ENCODE data around the gene FALEC.
A peak's percentile ranks its signal among the peaks of the same experiment; 100 is the strongest.

Gene FALEC

DNA sequence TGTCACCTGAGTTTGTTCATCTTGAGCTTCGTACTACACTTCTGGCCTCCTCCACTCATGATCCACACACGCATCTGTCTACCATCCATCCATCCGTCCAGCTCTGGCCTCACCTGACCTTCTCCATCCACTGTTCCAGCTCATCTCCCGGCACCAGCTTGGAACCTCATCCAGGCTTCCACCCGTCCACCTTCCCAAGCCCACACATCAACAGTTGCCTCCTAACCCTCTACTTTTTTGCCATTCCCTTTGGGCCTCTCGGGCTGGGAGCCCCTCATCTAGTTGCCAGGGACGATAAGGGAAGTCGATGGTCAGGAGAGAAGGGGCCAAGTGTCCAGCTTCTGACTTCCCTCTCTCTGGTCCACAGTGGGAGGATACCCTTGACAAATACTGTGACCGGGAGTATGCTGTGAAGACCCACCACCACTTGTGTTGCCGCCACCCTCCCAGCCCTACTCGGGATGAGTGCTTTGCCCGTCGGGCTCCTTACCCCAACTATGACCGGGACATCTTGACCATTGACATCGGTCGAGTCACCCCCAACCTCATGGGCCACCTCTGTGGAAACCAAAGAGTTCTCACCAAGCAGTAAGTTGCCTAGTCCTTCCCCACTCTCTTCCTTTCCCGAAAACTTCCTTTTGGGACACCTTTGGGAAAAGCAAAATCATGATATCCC lies 3.4 kb upstream of the FALEC start:
- peaks cover 0 to 7% of the 10 kb centered on the region in 2 donors for H3K36me3 ChIP-seq (ENCODE audit: control insufficient read depth in 1 of 2, insufficient read depth in 2 of 2, low read length in 2 of 2)
- no peak overlapping the region for H3K4me3 ChIP-seq (ENCODE audit: low read depth in 1 of 2, low read length in 2 of 2)
- H3K27ac ChIP-seq (ENCODE audit: low read length): no peak overlapping the region

GRCh38 chr1:150512846-150513245 lies 2.7 kb upstream of the FALEC start:
- no peak overlapping the region for H3K27ac ChIP-seq (ENCODE audit: low read length)
- H3K9me3 ChIP-seq (ENCODE audit: control insufficient read depth in 1 of 2, low read length in 2 of 2): no peaks in the 10 kb centered on the region
- H3K36me3 ChIP-seq (ENCODE audit: control insufficient read depth in 1 of 2, insufficient read depth in 2 of 2, low read length in 2 of 2): peaks cover 0 to 7% of the 10 kb centered on the region in 2 donors
- H3K27me3 ChIP-seq (ENCODE audit: low read depth, low read length): no peaks in the 10 kb centered on the region
- peaks cover 8 to 16% of the 10 kb centered on the region in 2 donors for H3K4me1 ChIP-seq (ENCODE audit: control insufficient read depth in 1 of 2, insufficient read depth in 2 of 2, low read length in 2 of 2)
- no peak overlapping the region for H3K4me3 ChIP-seq (ENCODE audit: low read depth in 1 of 2, low read length in 2 of 2)

More for the DNA sequence above, 3.4 kb upstream of the FALEC start:
- peaks cover 12 to 16% of the 10 kb centered on the region in 2 donors for H3K4me1 ChIP-seq (ENCODE audit: control insufficient read depth in 1 of 2, insufficient read depth in 2 of 2, low read length in 2 of 2)
- no peaks in the 10 kb centered on the region for H3K27me3 ChIP-seq (ENCODE audit: low read depth, low read length)
- no peaks in the 10 kb centered on the region for H3K9me3 ChIP-seq (ENCODE audit: control insufficient read depth in 1 of 2, low read length in 2 of 2)

- no peaks in the 10 kb centered on the region for H3K9me3 ChIP-seq (ENCODE audit: control insufficient read depth in 1 of 2, low read length in 2 of 2)
- H3K36me3 ChIP-seq (ENCODE audit: control insufficient read depth in 1 of 2, insufficient read depth in 2 of 2, low read length in 2 of 2): peaks cover 0 to 7% of the 10 kb centered on the region in 2 donors
- H3K27me3 ChIP-seq (ENCODE audit: low read depth, low read length): no peaks in the 10 kb centered on the region
- no peak overlapping the region for H3K4me3 ChIP-seq (ENCODE audit: low read depth in 1 of 2, low read length in 2 of 2)
- H3K27ac ChIP-seq (ENCODE audit: low read length): no peak overlapping the region
- peaks cover 6 to 12% of the 10 kb centered on the region in 2 donors for H3K4me1 ChIP-seq (ENCODE audit: control insufficient read depth in 1 of 2, insufficient read depth in 2 of 2, low read length in 2 of 2)
Measured at GRCh38 chr1:150513351-150513791, 2.2 kb upstream of the FALEC start.

- no peak overlapping the region for H3K27ac ChIP-seq (ENCODE audit: low read length)
- H3K36me3 ChIP-seq (ENCODE audit: control insufficient read depth in 1 of 2, insufficient read depth in 2 of 2, low read length in 2 of 2): peaks cover 0 to 7% of the 10 kb centered on the region in 2 donors
- no peaks in the 10 kb centered on the region for H3K27me3 ChIP-seq (ENCODE audit: low read depth, low read length)
- H3K4me1 ChIP-seq (ENCODE audit: control insufficient read depth in 1 of 2, insufficient read depth in 2 of 2, low read length in 2 of 2): peaks cover 6 to 12% of the 10 kb centered on the region in 2 donors
- H3K9me3 ChIP-seq (ENCODE audit: control insufficient read depth in 1 of 2, low read length in 2 of 2): no peaks in the 10 kb centered on the region
- no peak overlapping the region for H3K4me3 ChIP-seq (ENCODE audit: low read depth in 1 of 2, low read length in 2 of 2)
Measured at GRCh38 chr1:150514260-150514659, 1.3 kb upstream of the FALEC start.

DNA sequence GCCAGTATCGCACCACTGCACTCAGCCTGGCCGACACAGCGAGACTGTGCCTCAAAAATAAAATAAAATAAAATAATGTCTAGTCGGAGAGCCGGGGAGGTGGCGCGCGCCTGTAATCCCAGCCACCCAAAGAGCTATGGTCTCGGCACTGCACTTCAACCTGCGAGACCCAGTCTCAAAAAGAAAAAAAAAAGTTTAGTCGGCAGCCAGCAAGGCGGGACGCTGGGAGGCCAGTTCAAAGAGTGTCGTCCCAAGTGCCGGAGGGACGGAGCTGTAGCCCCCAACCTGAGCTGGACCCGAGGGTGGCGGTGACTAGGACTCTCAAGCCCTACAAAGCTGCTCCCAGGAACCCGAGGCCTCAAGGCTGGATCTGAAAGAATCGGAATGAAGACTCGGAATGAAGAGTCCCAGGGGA lies 632 bp upstream of the FALEC start:
- peaks cover 6 to 12% of the 10 kb centered on the region in 2 donors for H3K4me1 ChIP-seq (ENCODE audit: control insufficient read depth in 1 of 2, insufficient read depth in 2 of 2, low read length in 2 of 2)
- no peaks in the 10 kb centered on the region for H3K27me3 ChIP-seq (ENCODE audit: low read depth, low read length)
- peak overlapping the region; percentile 61 to 80 for H3K4me3 ChIP-seq (ENCODE audit: low read depth in 1 of 2, low read length in 2 of 2)
- peak overlapping the region; percentile 73 for H3K27ac ChIP-seq (ENCODE audit: low read length)
- H3K36me3 ChIP-seq (ENCODE audit: control insufficient read depth in 1 of 2, insufficient read depth in 2 of 2, low read length in 2 of 2): peaks cover 0 to 7% of the 10 kb centered on the region in 2 donors
- no peaks in the 10 kb centered on the region for H3K9me3 ChIP-seq (ENCODE audit: control insufficient read depth in 1 of 2, low read length in 2 of 2)

- Histone ChIP-seq H3K36me3 (ENCODE audit: control insufficient read depth in 1 of 2, insufficient read depth in 2 of 2, low read length in 2 of 2) (peaks cover 0 to 7% of the 10 kb centered on the region in 2 donors), H3K4me3 (ENCODE audit: low read depth in 1 of 2, low read length in 2 of 2) (peak overlapping the region; percentile 41 to 61), H3K27ac (ENCODE audit: low read length) (peak overlapping the region; percentile 9), H3K9me3 (ENCODE audit: control insufficient read depth in 1 of 2, low read length in 2 of 2) (no peaks in the 10 kb centered on the region), H3K4me1 (ENCODE audit: control insufficient read depth in 1 of 2, insufficient read depth in 2 of 2, low read length in 2 of 2) (peaks cover 6 to 12% of the 10 kb centered on the region in 2 donors), H3K27me3 (ENCODE audit: low read depth, low read length) (no peaks in the 10 kb centered on the region)
Measured at GRCh38 chr1:150516050-150516591, 569 bp downstream of the FALEC start.

GRCh38 chr1:150516616-150517015 lies 1.1 kb downstream of the FALEC start:
- peak overlapping the region; percentile 9 for H3K27ac ChIP-seq (ENCODE audit: low read length)
- H3K36me3 ChIP-seq (ENCODE audit: control insufficient read depth in 1 of 2, insufficient read depth in 2 of 2, low read length in 2 of 2): peaks cover 0 to 7% of the 10 kb centered on the region in 2 donors
- no peaks in the 10 kb centered on the region for H3K9me3 ChIP-seq (ENCODE audit: control insufficient read depth in 1 of 2, low read length in 2 of 2)
- H3K27me3 ChIP-seq (ENCODE audit: low read depth, low read length): no peaks in the 10 kb centered on the region
- H3K4me1 ChIP-seq (ENCODE audit: control insufficient read depth in 1 of 2, insufficient read depth in 2 of 2, low read length in 2 of 2): peaks cover 6 to 12% of the 10 kb centered on the region in 2 donors
- H3K4me3 ChIP-seq (ENCODE audit: low read depth in 1 of 2, low read length in 2 of 2): peak overlapping the region; percentile 41 to 61

DNA sequence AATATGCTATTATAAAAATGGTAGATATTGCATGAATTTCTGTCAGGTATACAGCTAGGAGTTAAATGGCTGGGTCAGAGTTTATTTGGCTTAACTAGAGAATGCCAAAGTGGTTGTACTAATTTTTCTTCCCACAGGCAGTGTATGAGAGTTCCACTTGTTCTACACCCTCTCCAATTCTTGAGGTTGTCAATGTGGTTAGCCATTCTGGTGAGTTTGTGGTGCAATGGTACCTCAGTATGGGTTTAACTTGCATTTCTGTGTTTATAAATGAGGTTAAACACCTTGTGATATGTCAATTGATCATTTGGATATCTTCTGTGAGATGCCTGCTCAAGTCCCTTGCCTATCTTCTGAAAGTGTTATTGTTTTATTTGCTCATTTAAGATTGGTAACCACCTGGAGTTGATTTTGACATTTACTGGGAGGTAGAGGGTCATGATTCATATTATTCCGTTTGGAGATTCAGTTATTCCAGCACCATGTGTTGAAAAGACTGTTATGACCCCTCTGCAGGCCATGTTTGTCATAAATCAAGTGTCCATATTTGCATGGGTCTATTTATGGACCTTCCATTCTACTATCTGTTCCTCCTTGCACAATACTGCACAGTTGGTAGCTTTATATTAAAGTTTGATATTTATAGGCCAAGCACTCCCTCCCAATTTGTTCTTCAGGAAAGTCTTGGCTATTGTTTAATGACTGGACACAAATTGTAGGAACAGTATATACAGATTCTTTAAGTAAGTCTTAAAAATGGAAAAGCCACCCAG lies 5.8 kb downstream of the FALEC start:
- H3K36me3 ChIP-seq (ENCODE audit: control insufficient read depth in 1 of 2, insufficient read depth in 2 of 2, low read length in 2 of 2): no peaks in the 10 kb centered on the region
- H3K9me3 ChIP-seq (ENCODE audit: control insufficient read depth in 1 of 2, low read length in 2 of 2): no peaks in the 10 kb centered on the region
- H3K4me1 ChIP-seq (ENCODE audit: control insufficient read depth in 1 of 2, insufficient read depth in 2 of 2, low read length in 2 of 2): peaks cover 2 to 3% of the 10 kb centered on the region in 2 donors
- no peaks in the 10 kb centered on the region for H3K27me3 ChIP-seq (ENCODE audit: low read depth, low read length)
- H3K4me3 ChIP-seq (ENCODE audit: low read depth in 1 of 2, low read length in 2 of 2): no peak overlapping the region
- H3K27ac ChIP-seq (ENCODE audit: low read length): no peak overlapping the region

- no peak overlapping the region for H3K27ac ChIP-seq (ENCODE audit: low read length)
- no peaks in the 10 kb centered on the region for H3K27me3 ChIP-seq (ENCODE audit: low read depth, low read length)
Measured at GRCh38 chr1:150525348-150525747, 9.8 kb downstream of the FALEC start.

DNA sequence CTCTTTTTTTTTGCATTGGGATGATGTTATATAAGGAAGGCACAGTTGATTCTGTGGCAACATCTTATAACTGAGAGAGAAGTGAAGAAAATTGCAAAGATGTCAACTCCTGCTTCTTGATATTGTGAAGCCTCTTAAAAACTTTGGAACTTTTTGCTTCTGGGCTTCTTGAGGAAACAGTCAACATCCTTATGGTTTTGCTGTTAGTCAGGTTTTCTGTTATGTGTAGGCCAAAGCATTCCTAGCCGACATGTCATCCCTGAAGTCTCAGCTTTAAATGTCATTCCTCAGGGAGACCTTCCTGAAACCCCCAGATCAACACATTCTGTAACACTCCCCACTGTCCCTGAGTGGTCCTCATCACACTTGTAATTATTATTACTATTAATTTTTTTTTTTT lies 12.6 kb downstream of the FALEC start:
- peaks cover 8 to 16% of the 10 kb centered on the region in 2 donors for H3K4me1 ChIP-seq (ENCODE audit: control insufficient read depth in 1 of 2, insufficient read depth in 2 of 2, low read length in 2 of 2)

More at GRCh38 chr1:150525348-150525747, 9.8 kb downstream of the FALEC start:
- H3K9me3 ChIP-seq (ENCODE audit: control insufficient read depth in 1 of 2, low read length in 2 of 2): no peaks in the 10 kb centered on the region
- no peaks in the 10 kb centered on the region for H3K36me3 ChIP-seq (ENCODE audit: control insufficient read depth in 1 of 2, insufficient read depth in 2 of 2, low read length in 2 of 2)
- no peak overlapping the region for H3K4me3 ChIP-seq (ENCODE audit: low read depth in 1 of 2, low read length in 2 of 2)
- peaks cover 4 to 10% of the 10 kb centered on the region in 2 donors for H3K4me1 ChIP-seq (ENCODE audit: control insufficient read depth in 1 of 2, insufficient read depth in 2 of 2, low read length in 2 of 2)

GRCh38 chr1:150529017-150529416 lies 13.5 kb downstream of the FALEC start:
- no peak overlapping the region for H3K4me3 ChIP-seq (ENCODE audit: low read depth in 1 of 2, low read length in 2 of 2)
- peak overlapping the region; percentile 68 for H3K27ac ChIP-seq (ENCODE audit: low read length)

More for the DNA sequence above, 12.6 kb downstream of the FALEC start:
- no peaks in the 10 kb centered on the region for H3K27me3 ChIP-seq (ENCODE audit: low read depth, low read length)
- H3K4me3 ChIP-seq (ENCODE audit: low read depth in 1 of 2, low read length in 2 of 2): no peak overlapping the region
- no peaks in the 10 kb centered on the region for H3K36me3 ChIP-seq (ENCODE audit: control insufficient read depth in 1 of 2, insufficient read depth in 2 of 2, low read length in 2 of 2)
- H3K9me3 ChIP-seq (ENCODE audit: control insufficient read depth in 1 of 2, low read length in 2 of 2): no peaks in the 10 kb centered on the region
- no peak overlapping the region for H3K27ac ChIP-seq (ENCODE audit: low read length)

More at GRCh38 chr1:150529017-150529416, 13.5 kb downstream of the FALEC start:
- H3K36me3 ChIP-seq (ENCODE audit: control insufficient read depth in 1 of 2, insufficient read depth in 2 of 2, low read length in 2 of 2): no peaks in the 10 kb centered on the region
- no peaks in the 10 kb centered on the region for H3K9me3 ChIP-seq (ENCODE audit: control insufficient read depth in 1 of 2, low read length in 2 of 2)
- peaks cover 8 to 21% of the 10 kb centered on the region in 2 donors for H3K4me1 ChIP-seq (ENCODE audit: control insufficient read depth in 1 of 2, insufficient read depth in 2 of 2, low read length in 2 of 2)
- no peaks in the 10 kb centered on the region for H3K27me3 ChIP-seq (ENCODE audit: low read depth, low read length)

Measured in muscle layer of duodenum (tissue), 2 donors.